Smooth muscle cell (in vitro differentiated cells): ENCODE measurements around the gene CAMSAP3. TPM values are rescaled to one million over a fixed set of nuclear protein-coding genes. Genes with fewer than 3 reads are reported as not detected.

Experiments used
- DNase-seq: peaks from one replicate; lab custom pipeline; 2025; ENCODE audit not compliant: unreplicated experiment; lab: John Stamatoyannopoulos, UW
- H2AFZ ChIP-seq: fragments of 200-600 bp; sonication (generic); 2 replicates; pipeline ENCODE4 v1.6.0; 2016; ENCODE audit warnings: antibody characterized with exemption, low read depth, mild to moderate bottlenecking
- H3F3A ChIP-seq: fragments of 200-600 bp; sonication (generic); 2 replicates; pipeline ENCODE4 v1.6.0; 2017; ENCODE audit warnings: antibody characterized with exemption, low read depth
- H3K27ac ChIP-seq: fragments of 200-600 bp; sonication (generic); 2 replicates; pipeline ENCODE4 v1.5.1; 2016; ENCODE audit warnings: low read depth, mild to moderate bottlenecking
- H3K27me3 ChIP-seq: fragments of 200-600 bp; sonication (generic); 2 replicates; pipeline ENCODE4 v1.6.1; 2016; ENCODE audit warnings: low read depth, mild to moderate bottlenecking
- H3K36me3 ChIP-seq: fragments of 200-600 bp; sonication (generic); 2 replicates; pipeline ENCODE4 v1.5.1; 2016; ENCODE audit warnings: low read depth
- H3K4me1 ChIP-seq: fragments of 200-600 bp; sonication (generic); 2 replicates; pipeline ENCODE4 v1.5.1; 2016; ENCODE audit warnings: low read depth
- H3K4me2 ChIP-seq: fragments of 200-600 bp; sonication (generic); 2 replicates; pipeline ENCODE4 v1.6.0; 2016; ENCODE audit warnings: mild to moderate bottlenecking
- H3K4me3 ChIP-seq: fragments of 200-600 bp; sonication (generic); 2 replicates; pipeline ENCODE4 v1.5.1; 2016; ENCODE audit warnings: mild to moderate bottlenecking
- H3K79me2 ChIP-seq: fragments of 200-600 bp; sonication (generic); 2 replicates; pipeline ENCODE4 v1.6.0; 2016; ENCODE audit warnings: low read depth, mild to moderate bottlenecking
- H3K9ac ChIP-seq: fragments of 200-600 bp; sonication (generic); 2 replicates; pipeline ENCODE4 v1.6.0; 2016; ENCODE audit warnings: low read depth
- H3K9me3 ChIP-seq: fragments of 200-600 bp; sonication (generic); replicated peaks from 2 replicates; pipeline ENCODE4 v1.5.1; 2016; ENCODE audit warnings: low read depth
- H4K20me1 ChIP-seq: fragments of 200-600 bp; sonication (generic); 2 replicates; pipeline ENCODE4 v1.6.0; 2016; ENCODE audit warnings: low read depth
- CTCF ChIP-seq: fragments of 200-600 bp; sonication (generic); IDR thresholded peaks from 2 replicates; pipeline ENCODE4 v1.5.1; 2017; ENCODE audit warnings: borderline replicate concordance, mild to moderate bottlenecking, antibody characterized with exemption; ENCODE audit not compliant: insufficient read depth, poor library complexity, severe bottlenecking
- WGBS: methylation state at CpG from one replicate; pipeline ENCODE4 v1.1.7; 2016; ENCODE audit warnings: low lambda C conversion rate; 5-methylcytosine and 5-hydroxymethylcytosine counted together
- polyA plus RNA-seq: library from polyadenylated mRNA; unstranded; fragments of >200 nt; fragmentation: Nextera tagmentation; extraction: Ambion mirVana; gene quantifications from 2 replicates; pipeline ENCODE4 v1.2.1, GENCODE V29; 2016
- total RNA-seq: library from RNA; depleted of rRNA; stranded (reverse); fragments of >200 nt; gene quantifications from 2 replicates; pipeline ENCODE4 v1.2.3, GENCODE V29; 2014

Gene CAMSAP3
- total and polyA plus RNA-seq, 2 experiments from 2014 or later: 1.4 to 1.8 TPM

- 82% methylated on average over 16 of the region's 20 CpGs for WGBS
- Histone ChIP-seq H3K27me3 (no peaks in the 10 kb centered on the region), H3K9me3 (no peaks in the 10 kb centered on the region), H3K9ac (no peak overlapping the region), H2AFZ (no peak overlapping the region), H3K4me3 (no peak overlapping the region), H3K4me2 (no peak overlapping the region), H3F3A (no peaks in the 10 kb centered on the region), H3K79me2 (no peaks in the 10 kb centered on the region), H3K4me1 (no peaks in the 10 kb centered on the region), H4K20me1 (no peaks in the 10 kb centered on the region), H3K27ac (no peak overlapping the region), H3K36me3 (no peaks in the 10 kb centered on the region)
- no peak for TF ChIP-seq CTCF
- DNase-seq: no peak
Measured at GRCh38 chr19:7645656-7646425, 50.2 kb downstream of the CAMSAP3 start.

GRCh38 chr19:7646426-7646700 lies 50.7 kb downstream of the CAMSAP3 start:
- H3K27me3 ChIP-seq: no peaks in the 10 kb centered on the region
- H4K20me1 ChIP-seq: no peaks in the 10 kb centered on the region
- no peak overlapping the region for H3K27ac ChIP-seq
- DNase-seq: no peak
- H3F3A ChIP-seq: no peaks in the 10 kb centered on the region
- H2AFZ ChIP-seq: no peak overlapping the region
- no peaks in the 10 kb centered on the region for H3K36me3 ChIP-seq
- WGBS: 86% methylated on average over 4 of the region's 8 CpGs
- H3K79me2 ChIP-seq: no peaks in the 10 kb centered on the region
- H3K4me3 ChIP-seq: no peak overlapping the region
- H3K4me1 ChIP-seq: no peaks in the 10 kb centered on the region
- no peaks in the 10 kb centered on the region for H3K9me3 ChIP-seq
- no peak overlapping the region for H3K4me2 ChIP-seq
- TF ChIP-seq CTCF: no peak
- no peak overlapping the region for H3K9ac ChIP-seq

- no peaks in the 10 kb centered on the region for H3K4me1 ChIP-seq
- H3K9me3 ChIP-seq: no peaks in the 10 kb centered on the region
- no peaks in the 10 kb centered on the region for H3K27me3 ChIP-seq
- H4K20me1 ChIP-seq: no peaks in the 10 kb centered on the region
- H3K4me3 ChIP-seq: no peak overlapping the region
- H3K36me3 ChIP-seq: no peaks in the 10 kb centered on the region
- no peaks in the 10 kb centered on the region for H3F3A ChIP-seq
- DNase-seq: no peak
- H3K9ac ChIP-seq: no peak overlapping the region
- no peak overlapping the region for H3K4me2 ChIP-seq
- H3K27ac ChIP-seq: no peak overlapping the region
- no peaks in the 10 kb centered on the region for H3K79me2 ChIP-seq
- 96% methylated on average over 17 of the region's 26 CpGs for WGBS
- no peak overlapping the region for H2AFZ ChIP-seq
- TF ChIP-seq CTCF: no peak
Measured at GRCh38 chr19:7647156-7647555, 51.5 kb downstream of the CAMSAP3 start.
